Caco-2 (cell line): ENCODE measurements around the gene ADAMTSL4. TPM values are rescaled to one million over a fixed set of nuclear protein-coding genes. Genes with fewer than 3 reads are reported as not detected.

ENCODE experiments used
- BruUV-seq: library from RNA; stranded (reverse); fragments of 400-500 nt; replicated peaks from 2 replicates; lab custom pipeline; 2021; lab: Mats Ljungman, UMichigan
- CTCF ChIA-PET: fragments of 300-600 bp; sonication (Branson Sonifier 250); formaldehyde crosslinking; loops from one replicate; lab custom pipeline; 2022; ENCODE audit warnings: antibody characterized with exemption; lab: Charles Lee
- POLR2A ChIA-PET: fragments of 300-600 bp; sonication (Branson Sonifier 250); formaldehyde crosslinking; loops from one replicate; lab custom pipeline; 2022; ENCODE audit warnings: antibody characterized with exemption; lab: Charles Lee
- DNase-seq, 2 experiments: peaks; one replicate each; pipeline versions ENCODE4 v3.0.0 to v3.0.0-alpha.2; 2020 to 2022
- H3K27me3 ChIP-seq: replicated peaks from 2 replicates; pipeline ENCODE4 v1.6.0; 2011; ENCODE audit warnings: low read length; ENCODE audit not compliant: control insufficient read depth, insufficient read depth
- H3K36me3 ChIP-seq: 2 replicates; pipeline ENCODE4 v1.5.1; 2011; ENCODE audit warnings: low read length; ENCODE audit not compliant: control insufficient read depth, insufficient read depth
- H3K4me1 ChIP-seq: fragments of 250-450 bp; sonication (Bioruptor Pico); 2 replicates; pipeline ENCODE4 v1.5.1; 2020; ENCODE audit warnings: mild to moderate bottlenecking
- H3K4me3 ChIP-seq: 2 replicates; pipeline ENCODE4 v1.5.1; 2011; ENCODE audit warnings: low read depth, mild to moderate bottlenecking, control low read depth, low read length
- H3K9me3 ChIP-seq: fragments of 250-450 bp; sonication (Bioruptor Pico); 2 replicates; pipeline ENCODE4 v1.5.1; 2020; ENCODE audit warnings: mild to moderate bottlenecking, moderate library complexity
- H3K27ac Mint-ChIP-seq: one replicate; pipeline ENCODE4 v1.8.0; 2022; ENCODE audit warnings: mixed read lengths; ENCODE audit not compliant: unreplicated experiment
- H3K27me3 Mint-ChIP-seq: one replicate; pipeline ENCODE4 v1.8.0; 2022; ENCODE audit warnings: mixed read lengths; ENCODE audit not compliant: insufficient read depth, unreplicated experiment
- H3K36me3 Mint-ChIP-seq: one replicate; pipeline ENCODE4 v1.8.0; 2022; ENCODE audit warnings: mild to moderate bottlenecking, mixed read lengths; ENCODE audit not compliant: insufficient read depth, unreplicated experiment
- H3K4me1 Mint-ChIP-seq: one replicate; pipeline ENCODE4 v1.8.0; 2022; ENCODE audit warnings: low read depth, mixed read lengths; ENCODE audit not compliant: unreplicated experiment
- H3K4me3 Mint-ChIP-seq: one replicate; pipeline ENCODE4 v1.8.0; 2022; ENCODE audit warnings: mild to moderate bottlenecking, moderate library complexity, mixed read lengths; ENCODE audit not compliant: unreplicated experiment
- H3K9me3 Mint-ChIP-seq: one replicate; pipeline ENCODE4 v1.8.0; 2022; ENCODE audit warnings: mixed read lengths; ENCODE audit not compliant: unreplicated experiment
- CTCF ChIP-seq, 2 experiments: fragments of 200-600 bp in 1 of 2; IDR thresholded peaks; 1 replicate in 1 of 2; 2 replicates in 1 of 2; pipeline versions ENCODE4 v1.5.1 to v1.8.0; 2011 to 2022; ENCODE audit warnings: antibody characterized with exemption in 1 of 2, control low read depth in 1 of 2, inconsistent platforms in 1 of 2, low read depth in 1 of 2, low read length in 1 of 2, mild to moderate bottlenecking in 1 of 2, moderate library complexity in 1 of 2; ENCODE audit not compliant: insufficient read depth in 1 of 2, severe bottlenecking in 1 of 2, unreplicated experiment in 1 of 2
- intact Hi-C: fragments of 100-400 bp; cut with micrococcal nuclease; formaldehyde crosslinking; loops from one replicate; pipeline ENCODE4 v1.10.0; 2022; ENCODE audit not compliant: unreplicated experiment
- total RNA-seq: library from RNA; stranded (reverse); gene quantifications from 2 replicates; pipeline ENCODE4 v1.2.3, GENCODE V29; 2022

The ADAMTSL4 gene
- total RNA-seq, 1 experiment from 2014 or later: 17.6 TPM

- Mint-ChIP-seq H3K9me3 (no peaks in the 10 kb centered on the region), H3K27me3 (no peaks in the 10 kb centered on the region), H3K27ac (peak overlapping the region; percentile 82), H3K36me3 (peaks cover 74% of the 10 kb centered on the region), H3K4me3 (peak overlapping the region; percentile 60), H3K4me1 (peaks cover 50% of the 10 kb centered on the region)
- POLR2A ChIA-PET: interaction anchor here (1.2 to 2.3 kb wide), 3 partner anchors 12 to 130 kb away, joined by 6 to 74 read pairs (median 6); partner anchors contain the start of genes ENSA and MCL1
- Histone ChIP-seq H3K36me3 (no peaks in the 10 kb centered on the region; the same call in 1 of the 2 replicates), H3K4me3 (peak overlapping the region; percentile 18; the same call in 1 of the 2 replicates), H3K4me1 (peaks cover 56% of the 10 kb centered on the region), H3K9me3 (no peaks in the 10 kb centered on the region), H3K27me3 (no peaks in the 10 kb centered on the region)
- intact Hi-C loops: loop anchor here (10.0 kb wide), 2 partner anchors 407 to 437 kb away; partner anchors contain the start of genes CERS2, MINDY1 and PRUNE1
- no TSS peak for BruUV-seq
- no peak for DNase-seq
- CTCF ChIA-PET: interaction anchor here (1.6 kb wide), 1 partner anchor 12 kb away, joined by 9 read pairs; the partner anchor contains the start of gene MCL1
- no peak for TF ChIP-seq CTCF (IDR thresholded peaks at IDR 0.05; ENCODE audit: insufficient read depth in 1 of 2, low read depth in 1 of 2, low read length in 1 of 2, severe bottlenecking in 1 of 2, unreplicated experiment in 1 of 2)
These were observed 18.1 kb downstream of the ADAMTSL4 start for GRCh38 chr1:150567341-150567716.

- H3K36me3 ChIP-seq: no peaks in the 10 kb centered on the region; the same call in 1 of the 2 replicates
- peaks cover 56% of the 10 kb centered on the region for H3K4me1 ChIP-seq
- peaks cover 43% of the 10 kb centered on the region for H3K4me1 Mint-ChIP-seq
- ChIA-PET POLR2A (interaction anchor here (0.6 to 2.3 kb wide), 7 partner anchors 11 to 129 kb away, joined by 3 to 74 read pairs (median 6); partner anchors contain the start of genes ENSA, FALEC and MCL1), CTCF (interaction anchor here (0.8 to 1.6 kb wide), 5 partner anchors 8 to 46 kb away, joined by 3 to 9 read pairs (median 6); partner anchors contain the start of gene MCL1)
- BruUV-seq: no TSS peak
- no peaks in the 10 kb centered on the region for H3K9me3 ChIP-seq
- H3K36me3 Mint-ChIP-seq: peaks cover 74% of the 10 kb centered on the region
- H3K9me3 Mint-ChIP-seq: no peaks in the 10 kb centered on the region
- DNase-seq: peak; percentile 94 to 95
- H3K27me3 ChIP-seq: no peaks in the 10 kb centered on the region
- no peak for TF ChIP-seq CTCF (IDR thresholded peaks at IDR 0.05; ENCODE audit: insufficient read depth in 1 of 2, low read depth in 1 of 2, low read length in 1 of 2, severe bottlenecking in 1 of 2, unreplicated experiment in 1 of 2)
- peak overlapping the region; percentile 18 for H3K4me3 ChIP-seq
- H3K27ac Mint-ChIP-seq: peak overlapping the region; percentile 82
- H3K27me3 Mint-ChIP-seq: no peaks in the 10 kb centered on the region
- intact Hi-C loops: loop anchor here (2.0 to 10.0 kb wide), 3 partner anchors 61 to 437 kb away; partner anchors contain the start of genes CERS2, ENSA, MINDY1 and PRUNE1
- H3K4me3 Mint-ChIP-seq: peak overlapping the region; percentile 60
These were observed 18.7 kb downstream of the ADAMTSL4 start for GRCh38 chr1:150567717-150568593.

- TF ChIP-seq CTCF (IDR thresholded peaks at IDR 0.05; ENCODE audit: insufficient read depth in 1 of 2, low read depth in 1 of 2, low read length in 1 of 2, severe bottlenecking in 1 of 2, unreplicated experiment in 1 of 2): no peak
- intact Hi-C loops: loop anchor here (2.0 to 10.0 kb wide), 3 partner anchors 60 to 436 kb away; partner anchors contain the start of genes CERS2, ENSA, MINDY1 and PRUNE1
- no peaks in the 10 kb centered on the region; the same call in 1 of the 2 replicates for H3K36me3 ChIP-seq
- Mint-ChIP-seq H3K36me3 (peaks cover 81% of the 10 kb centered on the region), H3K4me3 (peak overlapping the region; percentile 60), H3K9me3 (no peaks in the 10 kb centered on the region), H3K4me1 (peaks cover 37% of the 10 kb centered on the region), H3K27me3 (no peaks in the 10 kb centered on the region), H3K27ac (peak overlapping the region; percentile 82)
- no peaks in the 10 kb centered on the region for H3K9me3 ChIP-seq
- CTCF ChIA-PET: interaction anchor here (0.8 to 1.6 kb wide), 6 partner anchors 8 to 46 kb away, joined by 3 to 9 read pairs (median 6); partner anchors contain the start of gene MCL1
- H3K27me3 ChIP-seq: no peaks in the 10 kb centered on the region
- POLR2A ChIA-PET: interaction anchor here (1.0 to 2.3 kb wide), 5 partner anchors 10 to 129 kb away, joined by 5 to 74 read pairs (median 6); partner anchors contain the start of genes ENSA, FALEC and MCL1
- DNase-seq: no peak
- H3K4me3 ChIP-seq: peak overlapping the region; percentile 8
- H3K4me1 ChIP-seq: peaks cover 56% of the 10 kb centered on the region
- BruUV-seq: TSS peak; percentile 77
These were observed 19.4 kb downstream of the ADAMTSL4 start for GRCh38 chr1:150568594-150568966.
